Parathyroid adenoma (tissue), 2 donors: ENCODE results near the gene RNF175.

Experiments
- H2AFZ ChIP-seq: fragments of 300-600 bp; sonication (generic); one replicate; pipeline ENCODE4 v1.7.0; 2017; ENCODE audit warnings: antibody characterized with exemption, mild to moderate bottlenecking
- H3K27ac ChIP-seq: fragments of 300-600 bp; sonication (generic); one replicate; pipeline ENCODE4 v1.7.0; 2017
- H3K27me3 ChIP-seq: fragments of 300-600 bp; sonication (generic); one replicate; pipeline ENCODE4 v1.7.0; 2017; ENCODE audit warnings: low read length; ENCODE audit not compliant: control insufficient read depth, insufficient read depth
- H3K36me3 ChIP-seq: fragments of 300-600 bp; sonication (generic); one replicate; pipeline ENCODE4 v1.7.0; 2017; ENCODE audit warnings: low read length; ENCODE audit not compliant: control insufficient read depth, insufficient read depth
- H3K4me1 ChIP-seq: fragments of 300-600 bp; sonication (generic); one replicate; pipeline ENCODE4 v1.7.0; 2017; ENCODE audit warnings: control low read depth
- H3K4me2 ChIP-seq: fragments of 300-600 bp; sonication (generic); one replicate; pipeline ENCODE4 v1.7.0; 2017; ENCODE audit warnings: low read length
- H3K4me3 ChIP-seq: fragments of 300-600 bp; sonication (generic); one replicate; pipeline ENCODE4 v1.7.0; 2017; ENCODE audit warnings: low read depth, low read length
- H3K79me2 ChIP-seq: fragments of 300-600 bp; sonication (generic); one replicate; pipeline ENCODE4 v1.7.0; 2017; ENCODE audit warnings: control low read depth
- H3K9ac ChIP-seq: fragments of 300-600 bp; sonication (generic); one replicate; pipeline ENCODE4 v1.7.0; 2017; ENCODE audit warnings: mild to moderate bottlenecking
- H3K9me3 ChIP-seq: fragments of 300-600 bp; sonication (generic); one replicate; pipeline ENCODE4 v1.7.0; 2017; ENCODE audit warnings: low read length; ENCODE audit not compliant: control insufficient read depth
- TF ChIP-seq, protein P1 (sequence below): fragments of 300-600 bp; sonication (generic); IDR thresholded peaks from one replicate; pipeline ENCODE4 v1.7.0; 2017; ENCODE audit warnings: antibody characterized with exemption, mild to moderate bottlenecking
- donor health status: primary hyperparathyroidism.

The RNF175 gene

DNA sequence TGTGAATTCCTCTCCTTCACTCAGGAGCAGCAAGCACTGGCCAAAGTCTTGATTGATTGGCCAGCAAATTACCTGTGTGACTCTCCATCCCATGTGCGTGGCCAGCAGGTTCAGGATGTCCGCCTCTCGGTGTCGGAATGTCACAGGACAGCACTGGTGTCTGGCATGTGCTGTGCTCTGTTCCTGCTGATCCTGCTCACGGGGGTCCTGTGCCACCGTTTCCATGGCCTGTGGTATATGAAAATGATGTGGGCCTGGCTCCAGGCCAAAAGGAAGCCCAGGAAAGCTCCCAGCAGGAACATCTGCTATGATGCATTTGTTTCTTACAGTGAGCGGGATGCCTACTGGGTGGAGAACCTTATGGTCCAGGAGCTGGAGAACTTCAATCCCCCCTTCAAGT is 55.3 kb downstream of the RNF175 start:
- no peaks in the 10 kb centered on the region for H3K4me1 ChIP-seq
- H3K27ac ChIP-seq, result no peak overlapping the region
- TF ChIP-seq, protein P1, sequence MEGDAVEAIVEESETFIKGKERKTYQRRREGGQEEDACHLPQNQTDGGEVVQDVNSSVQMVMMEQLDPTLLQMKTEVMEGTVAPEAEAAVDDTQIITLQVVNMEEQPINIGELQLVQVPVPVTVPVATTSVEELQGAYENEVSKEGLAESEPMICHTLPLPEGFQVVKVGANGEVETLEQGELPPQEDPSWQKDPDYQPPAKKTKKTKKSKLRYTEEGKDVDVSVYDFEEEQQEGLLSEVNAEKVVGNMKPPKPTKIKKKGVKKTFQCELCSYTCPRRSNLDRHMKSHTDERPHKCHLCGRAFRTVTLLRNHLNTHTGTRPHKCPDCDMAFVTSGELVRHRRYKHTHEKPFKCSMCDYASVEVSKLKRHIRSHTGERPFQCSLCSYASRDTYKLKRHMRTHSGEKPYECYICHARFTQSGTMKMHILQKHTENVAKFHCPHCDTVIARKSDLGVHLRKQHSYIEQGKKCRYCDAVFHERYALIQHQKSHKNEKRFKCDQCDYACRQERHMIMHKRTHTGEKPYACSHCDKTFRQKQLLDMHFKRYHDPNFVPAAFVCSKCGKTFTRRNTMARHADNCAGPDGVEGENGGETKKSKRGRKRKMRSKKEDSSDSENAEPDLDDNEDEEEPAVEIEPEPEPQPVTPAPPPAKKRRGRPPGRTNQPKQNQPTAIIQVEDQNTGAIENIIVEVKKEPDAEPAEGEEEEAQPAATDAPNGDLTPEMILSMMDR, result no peak
- H3K4me2 ChIP-seq, result no peak overlapping the region
- no peak overlapping the region for H3K4me3 ChIP-seq
- no peaks in the 10 kb centered on the region for H3K9me3 ChIP-seq
- H3K36me3 ChIP-seq, result no peaks in the 10 kb centered on the region
- H3K27me3 ChIP-seq, result no peaks in the 10 kb centered on the region
- H2AFZ ChIP-seq, result no peak overlapping the region
- H3K9ac ChIP-seq, result no peak overlapping the region
- no peaks in the 10 kb centered on the region for H3K79me2 ChIP-seq

DNA sequence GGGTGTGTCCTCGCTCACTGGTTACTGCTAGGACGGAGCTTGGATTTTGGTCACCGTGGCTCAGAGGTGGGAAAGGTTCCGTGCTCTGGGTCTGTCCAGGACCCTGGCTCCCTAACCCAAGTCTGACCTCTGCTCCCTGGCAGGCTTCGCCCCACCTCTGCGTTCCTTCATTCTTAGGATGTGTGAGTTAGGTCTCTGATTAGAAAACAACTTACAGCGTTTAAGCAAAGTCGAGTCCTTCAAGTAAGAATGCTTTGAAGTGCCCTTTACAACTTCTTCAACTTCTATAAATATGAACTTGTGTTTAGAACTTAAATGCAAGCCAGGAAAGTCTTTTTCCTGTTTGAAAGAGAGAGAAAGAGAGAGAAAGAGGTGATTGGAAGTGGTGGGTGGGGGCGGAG is 74.9 kb downstream of the RNF175 start:
- Histone ChIP-seq H3K27me3 (no peaks in the 10 kb centered on the region), H3K4me2 (peak overlapping the region; percentile 97), H3K4me1 (no peaks in the 10 kb centered on the region), H3K27ac (no peak overlapping the region), H2AFZ (peak overlapping the region; percentile 57), H3K36me3 (no peaks in the 10 kb centered on the region), H3K4me3 (peak overlapping the region; percentile 71), H3K9ac (no peak overlapping the region), H3K79me2 (no peaks in the 10 kb centered on the region), H3K9me3 (no peaks in the 10 kb centered on the region)
- TF ChIP-seq, protein P1, result no peak

DNA sequence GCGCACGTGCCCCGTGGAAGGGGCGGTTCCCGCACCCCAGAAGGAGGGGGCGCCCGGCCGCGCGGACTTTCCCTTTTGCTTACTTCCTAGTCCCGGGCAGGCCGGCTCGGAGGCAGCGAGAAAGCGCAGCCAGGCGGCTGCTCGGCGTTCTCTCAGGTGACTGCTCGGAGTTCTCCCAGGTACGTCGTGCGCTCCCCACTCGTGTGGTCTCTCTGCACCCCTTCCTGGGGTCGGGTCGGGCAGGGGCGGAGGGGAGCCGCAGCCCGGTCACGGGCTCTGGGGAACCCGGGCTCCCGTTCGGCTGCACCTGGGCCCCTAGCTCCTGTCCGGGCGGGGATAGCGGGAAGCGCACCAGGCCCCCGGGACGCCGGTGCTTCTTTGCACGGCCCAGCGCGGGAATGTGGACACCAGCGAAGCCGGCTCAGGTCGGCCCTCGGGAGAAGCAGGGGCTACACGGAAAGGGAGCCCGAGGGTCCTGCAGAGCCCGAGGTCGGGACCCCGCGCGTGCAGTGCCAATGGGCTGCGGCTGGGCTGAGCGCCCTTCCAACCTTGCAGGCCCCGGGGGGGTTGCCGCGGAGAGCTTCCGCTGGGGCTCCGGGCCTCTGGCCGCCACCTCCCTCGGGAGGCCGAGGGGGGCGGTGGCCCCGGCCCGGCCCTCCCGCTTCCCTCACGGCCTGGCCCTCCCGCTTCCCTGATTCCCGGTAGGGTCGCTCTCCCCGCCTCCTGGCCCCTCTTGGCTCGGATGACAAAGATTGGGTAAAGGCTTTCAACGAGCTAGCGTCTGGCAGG is 75.4 kb downstream of the RNF175 start, which contains the start of gene TLR2:
TSS of gene TLR2 (plus strand) at position 99 of the 789 bp plus-strand sequence. CDS start 18,628 bp downstream, outside the sequence.
- H3K4me1 ChIP-seq, result no peaks in the 10 kb centered on the region
- no peaks in the 10 kb centered on the region for H3K79me2 ChIP-seq
- H3K9ac ChIP-seq, result no peak within 1 kb of the TSS
- H2AFZ ChIP-seq, result peak within 1 kb of the TSS; percentile 57
- no peaks in the 10 kb centered on the region for H3K27me3 ChIP-seq
- no peak within 1 kb of the TSS for H3K27ac ChIP-seq
- peak within 1 kb of the TSS; percentile 97 for H3K4me2 ChIP-seq
- TF ChIP-seq, protein P1, result no peak
- H3K9me3 ChIP-seq, result no peaks in the 10 kb centered on the region
- peak within 1 kb of the TSS; percentile 71 for H3K4me3 ChIP-seq
- no peaks in the 10 kb centered on the region for H3K36me3 ChIP-seq

DNA sequence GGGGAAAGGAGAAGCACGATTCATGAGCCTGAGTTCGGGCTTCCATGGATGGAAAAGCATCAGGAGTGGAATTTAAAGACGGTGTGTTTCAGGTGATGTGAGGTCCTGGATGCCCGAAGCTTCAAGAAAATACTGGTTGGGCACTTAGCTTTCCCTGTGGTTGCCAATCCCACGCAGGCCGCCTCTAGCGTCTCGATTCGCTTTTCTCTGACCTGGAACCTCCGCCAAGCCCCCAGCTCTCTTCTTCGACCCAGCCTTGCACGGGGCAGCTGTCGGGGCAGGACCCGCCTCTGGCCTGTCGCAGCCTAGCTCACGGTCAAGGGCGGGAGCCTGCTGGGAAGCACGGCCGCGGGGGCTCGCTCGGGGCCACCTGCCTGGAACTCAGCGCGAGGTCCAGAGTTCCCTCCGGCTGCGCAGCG is 76.1 kb downstream of the RNF175 start:
- Histone ChIP-seq H3K4me2 (peak overlapping the region; percentile 97), H3K4me1 (no peaks in the 10 kb centered on the region), H2AFZ (peak overlapping the region; percentile 57), H3K9me3 (no peaks in the 10 kb centered on the region), H3K9ac (no peak overlapping the region), H3K27ac (no peak overlapping the region), H3K36me3 (no peaks in the 10 kb centered on the region), H3K4me3 (peak overlapping the region; percentile 71), H3K79me2 (no peaks in the 10 kb centered on the region), H3K27me3 (no peaks in the 10 kb centered on the region)
- TF ChIP-seq, protein P1, result no peak

DNA sequence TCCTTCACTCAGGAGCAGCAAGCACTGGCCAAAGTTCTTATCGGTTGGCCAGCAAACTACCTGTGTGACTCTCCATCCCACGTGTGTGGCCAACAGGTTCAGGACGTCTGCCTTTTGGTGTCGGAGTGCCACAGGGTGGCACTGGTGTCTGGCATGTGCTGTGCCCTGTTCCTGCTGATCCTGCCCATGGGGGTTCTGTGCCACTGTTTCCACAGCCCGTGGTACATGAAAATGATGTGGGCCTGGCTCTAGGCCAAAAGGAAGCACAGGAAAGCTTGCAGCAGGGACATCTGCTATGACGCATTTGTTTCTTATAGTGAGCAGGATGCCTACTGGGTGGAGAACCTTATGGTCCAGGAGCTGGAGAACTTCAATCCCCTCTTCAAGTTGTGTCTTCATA is 80.3 kb downstream of the RNF175 start:
- H3K36me3 ChIP-seq, result no peaks in the 10 kb centered on the region
- no peak overlapping the region for H3K4me3 ChIP-seq
- no peaks in the 10 kb centered on the region for H3K9me3 ChIP-seq
- no peak overlapping the region for H2AFZ ChIP-seq
- H3K27me3 ChIP-seq, result no peaks in the 10 kb centered on the region
- no peaks in the 10 kb centered on the region for H3K4me1 ChIP-seq
- H3K4me2 ChIP-seq, result no peak overlapping the region
- no peaks in the 10 kb centered on the region for H3K79me2 ChIP-seq
- TF ChIP-seq, protein P1, result no peak
- no peak overlapping the region for H3K27ac ChIP-seq
- H3K9ac ChIP-seq, result no peak overlapping the region
